ENCODE results near the gene MARCHF10. TPM values are rescaled to one million over a fixed set of nuclear protein-coding genes. Genes with fewer than 3 reads are reported as not detected.

The MARCHF10 gene
- total RNA-seq, 1 experiment from 2014 or later: not detected

DNA sequence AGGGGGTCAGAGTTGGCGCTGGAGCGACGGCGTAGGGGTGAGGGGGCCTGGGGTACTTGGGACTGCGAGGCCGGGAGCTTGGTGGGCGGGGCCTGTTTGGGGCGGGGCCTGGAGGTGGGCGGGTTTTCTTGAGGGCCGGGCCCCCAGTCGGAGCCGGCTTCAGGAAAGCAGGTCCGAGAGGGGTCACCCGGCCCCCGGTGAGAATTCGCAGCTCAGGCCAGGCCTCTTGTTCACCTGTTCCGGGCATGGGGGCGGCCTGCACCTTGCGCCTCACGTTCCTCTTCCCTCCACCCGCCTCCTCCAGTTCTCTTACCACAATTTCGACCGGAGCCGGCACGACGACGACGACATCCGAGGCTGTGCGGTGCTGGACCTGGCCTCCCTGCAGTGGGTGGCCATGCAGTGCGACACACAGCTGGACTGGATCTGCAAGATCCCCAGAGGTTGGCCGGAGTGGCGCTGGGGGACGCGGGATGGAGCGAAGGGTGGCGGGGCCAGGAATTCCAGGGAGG is 128.2 kb downstream of the MARCHF10 start:
- intact Hi-C loops (cut with micrococcal nuclease): loop anchor here (10.0 kb wide), 1 partner anchor 935 kb away; no protein-coding TSS in a partner anchor
- H3K27me3 Mint-ChIP-seq (ENCODE audit: insufficient read depth, unreplicated experiment): no peaks in the 10 kb centered on the region
- no peak overlapping the region for H3K4me3 Mint-ChIP-seq (ENCODE audit: unreplicated experiment)
- no peaks in the 10 kb centered on the region for H3K4me1 Mint-ChIP-seq (ENCODE audit: insufficient read depth, unreplicated experiment)
- ChIA-PET POLR2A (no interaction called here), CTCF (no interaction called here)
- no TSS peak for BruUV-seq (replicated peaks)
- H3K9me3 Mint-ChIP-seq (ENCODE audit: unreplicated experiment): no peaks in the 10 kb centered on the region
- no peak for TF ChIP-seq CTCF (IDR thresholded peaks at IDR 0.05; ENCODE audit: unreplicated experiment)
- H3K27ac Mint-ChIP-seq (ENCODE audit: low read depth, unreplicated experiment): no peak overlapping the region
- H3K36me3 Mint-ChIP-seq (ENCODE audit: insufficient read depth, unreplicated experiment): no peaks in the 10 kb centered on the region
- no peak for DNase-seq (ENCODE audit: unreplicated experiment)

DNA sequence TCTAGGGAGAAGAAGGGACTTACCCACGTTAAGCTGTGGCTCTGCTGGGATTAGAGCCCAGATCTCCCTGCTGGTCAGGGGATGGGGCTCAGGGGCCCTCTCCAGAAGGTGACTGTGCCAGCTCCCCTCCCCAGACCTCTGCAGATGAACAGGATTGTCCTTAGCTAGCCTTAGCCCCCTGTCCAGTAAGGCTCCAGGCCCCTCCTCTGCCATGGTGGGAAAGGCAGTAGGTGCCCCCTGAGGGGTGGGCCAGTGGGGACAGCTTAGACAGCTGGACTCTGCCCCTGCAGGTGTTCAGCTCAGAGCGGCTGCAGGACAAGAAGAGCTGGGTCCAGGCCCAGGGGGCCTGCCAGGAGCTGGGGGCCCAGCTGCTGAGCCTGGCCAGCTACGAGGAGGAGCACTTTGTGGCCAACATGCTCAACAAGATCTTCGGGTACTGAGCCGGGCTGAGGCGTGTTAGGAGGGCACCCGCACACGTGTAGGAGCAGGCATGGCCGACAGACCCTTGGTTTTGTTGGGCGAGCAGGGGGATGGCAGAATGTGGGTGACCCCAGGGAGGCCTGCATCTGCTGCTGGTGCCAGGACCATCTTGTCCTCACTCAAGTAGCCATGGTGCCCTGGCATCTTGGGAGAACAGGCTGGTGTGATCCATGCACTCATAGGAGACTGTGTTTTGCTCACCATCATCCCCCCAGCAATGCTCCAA is 129.7 kb downstream of the MARCHF10 start:
- no peaks in the 10 kb centered on the region for H3K4me1 Mint-ChIP-seq (ENCODE audit: insufficient read depth, unreplicated experiment)
- H3K27ac Mint-ChIP-seq (ENCODE audit: low read depth, unreplicated experiment): no peak overlapping the region
- no TSS peak for BruUV-seq (replicated peaks)
- intact Hi-C loops (cut with micrococcal nuclease): loop anchor here (10.0 kb wide), 1 partner anchor 936 kb away; no protein-coding TSS in a partner anchor
- CTCF ChIA-PET: interaction anchor here (0.6 to 1.9 kb wide), 4 partner anchors 203 to 1312 kb away, joined by 3 to 5 read pairs (median 4); no protein-coding TSS in a partner anchor
- DNase-seq (ENCODE audit: unreplicated experiment): no peak
- no peaks in the 10 kb centered on the region for H3K9me3 Mint-ChIP-seq (ENCODE audit: unreplicated experiment)
- no peaks in the 10 kb centered on the region for H3K27me3 Mint-ChIP-seq (ENCODE audit: insufficient read depth, unreplicated experiment)
- no peak for TF ChIP-seq CTCF (IDR thresholded peaks at IDR 0.05; ENCODE audit: unreplicated experiment)
- no peak overlapping the region for H3K4me3 Mint-ChIP-seq (ENCODE audit: unreplicated experiment)
- POLR2A ChIA-PET: no interaction called here
- H3K36me3 Mint-ChIP-seq (ENCODE audit: insufficient read depth, unreplicated experiment): no peaks in the 10 kb centered on the region

DNA sequence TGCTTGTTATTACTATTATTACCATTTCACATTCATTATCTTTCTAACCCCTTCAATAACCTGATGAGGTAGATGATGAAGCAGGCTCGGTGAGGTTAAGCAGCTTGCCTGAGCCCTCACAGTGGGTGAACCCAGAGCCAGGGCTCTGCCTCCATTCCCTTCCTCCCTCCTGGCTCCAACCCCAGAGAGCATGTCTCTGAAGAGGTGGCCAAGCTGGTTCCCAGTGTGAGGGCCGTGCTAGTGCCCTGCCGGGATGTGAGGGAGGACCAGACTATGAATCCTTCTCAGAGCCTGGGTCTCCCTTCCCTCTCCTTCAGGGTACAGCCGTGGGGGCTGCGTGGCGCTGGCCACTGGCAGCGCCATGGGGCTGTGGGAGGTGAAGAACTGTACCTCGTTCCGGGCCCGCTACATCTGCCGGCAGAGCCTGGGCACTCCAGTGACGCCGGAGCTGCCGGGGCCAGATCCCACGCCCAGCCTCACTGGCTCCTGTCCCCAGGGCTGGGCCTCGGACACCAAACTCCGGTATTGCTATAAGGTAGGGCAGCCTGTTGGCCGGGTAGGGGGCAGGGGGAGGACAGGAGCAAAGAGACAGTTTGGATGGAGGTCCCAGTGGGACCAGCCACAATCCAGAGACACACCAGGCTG is 131.0 kb downstream of the MARCHF10 start:
- CTCF ChIA-PET: interaction anchor here (0.6 to 1.4 kb wide), 2 partner anchors 289 to 729 kb away, joined by 3 to 6 read pairs; partner anchors contain the start of gene TANC2
- H3K36me3 Mint-ChIP-seq (ENCODE audit: insufficient read depth, unreplicated experiment): peaks cover 4% of the 10 kb centered on the region
- TF ChIP-seq CTCF (IDR thresholded peaks at IDR 0.05; ENCODE audit: unreplicated experiment): no peak
- no TSS peak for BruUV-seq (replicated peaks)
- no peak overlapping the region for H3K4me3 Mint-ChIP-seq (ENCODE audit: unreplicated experiment)
- POLR2A ChIA-PET: no interaction called here
- no peaks in the 10 kb centered on the region for H3K9me3 Mint-ChIP-seq (ENCODE audit: unreplicated experiment)
- DNase-seq (ENCODE audit: unreplicated experiment): no peak
- H3K4me1 Mint-ChIP-seq (ENCODE audit: insufficient read depth, unreplicated experiment): peaks cover 6% of the 10 kb centered on the region
- intact Hi-C loops (cut with micrococcal nuclease): loop anchor here (10.0 kb wide), 1 partner anchor 938 kb away; no protein-coding TSS in a partner anchor
- no peak overlapping the region for H3K27ac Mint-ChIP-seq (ENCODE audit: low read depth, unreplicated experiment)
- H3K27me3 Mint-ChIP-seq (ENCODE audit: insufficient read depth, unreplicated experiment): no peaks in the 10 kb centered on the region
